Hindlimb muscle (tissue), 1 donor: ENCODE data around the gene SKIDA1. TPM values are rescaled to one million over a fixed set of nuclear protein-coding genes. Genes with fewer than 3 reads are reported as not detected.
"Not testable (repeated sequence)": the region's sequence is repeated elsewhere in the genome, so short reads cannot be mapped to it uniquely, and the experiment has no call there.

Experiments
- DNase-seq: peaks from one replicate; pipeline ENCODE4 v3.0.0-alpha.2; 2013
- polyA plus RNA-seq: library from polyadenylated mRNA; unstranded; fragments of 120-200 nt; gene quantifications from one replicate; pipeline ENCODE4 v1.2.1, GENCODE V29; 2013; ENCODE audit not compliant: insufficient read length

The SKIDA1 gene
- 2.2 TPM for polyA plus RNA-seq

GRCh38 chr10:21525367-21526187, at the start of gene SKIDA1:
Gene SKIDA1, minus strand, starts transcription at chr10:21525682. Its CDS starts 7,860 bp downstream, at chr10:21517822.
- peak; percentile 93 for DNase-seq

GRCh38 chr10:21574514-21574913, 49.0 kb upstream of the SKIDA1 start:
- DNase-seq = not testable (repeated sequence)

- DNase-seq = no peak
These were observed 47.1 kb upstream of the SKIDA1 start for GRCh38 chr10:21572578-21572977.

- DNase-seq = no peak
These were observed 45.5 kb upstream of the SKIDA1 start for GRCh38 chr10:21570761-21571521.

- DNase-seq = not testable (repeated sequence)
These were observed 33.5 kb upstream of the SKIDA1 start for GRCh38 chr10:21558984-21559383.

GRCh38 chr10:21556527-21556926, 31.0 kb upstream of the SKIDA1 start:
- DNase-seq = no peak

GRCh38 chr10:21552638-21553037, 27.2 kb upstream of the SKIDA1 start:
- DNase-seq = no peak

GRCh38 chr10:21547246-21547645, 21.8 kb upstream of the SKIDA1 start:
- DNase-seq = no peak

GRCh38 chr10:21540701-21541100, 15.2 kb upstream of the SKIDA1 start:
- DNase-seq = not testable (repeated sequence)

GRCh38 chr10:21536874-21537273, 11.4 kb upstream of the SKIDA1 start:
- no peak for DNase-seq

- DNase-seq = not testable (repeated sequence)
These were observed 10.5 kb upstream of the SKIDA1 start for GRCh38 chr10:21535976-21536375.

- DNase-seq = no peak
These were observed 10.0 kb upstream of the SKIDA1 start for GRCh38 chr10:21535494-21535965.

- DNase-seq = no peak
These were observed 9.4 kb upstream of the SKIDA1 start for GRCh38 chr10:21534604-21535493.

- no peak for DNase-seq
These were observed 8.8 kb upstream of the SKIDA1 start for GRCh38 chr10:21534280-21534586.

GRCh38 chr10:21533467-21534279, 8.2 kb upstream of the SKIDA1 start, which contains the start of gene MLLT10:
Gene MLLT10, plus strand, starts transcription at chr10:21534232. Its CDS starts 413 bp downstream, at chr10:21534645.
- peak; percentile 98 for DNase-seq

GRCh38 chr10:21532694-21533466, 7.4 kb upstream of the SKIDA1 start:
- DNase-seq = no peak

- no peak for DNase-seq
These were observed 5.7 kb upstream of the SKIDA1 start for GRCh38 chr10:21531164-21531563.

- DNase-seq = no peak
These were observed 5.2 kb upstream of the SKIDA1 start for GRCh38 chr10:21530641-21531040.

GRCh38 chr10:21530168-21530567, 4.7 kb upstream of the SKIDA1 start:
- no peak for DNase-seq

- no peak for DNase-seq
These were observed 3.8 kb upstream of the SKIDA1 start for GRCh38 chr10:21529032-21529910.
